HuH-7 (cell line): Measurements from ENCODE around the gene POGK.
A peak's percentile ranks its signal among the peaks of the same experiment; 100 is the strongest.
"Not testable (repeated sequence)": the region's sequence is repeated elsewhere in the genome, so short reads cannot be mapped to it uniquely, and the experiment has no call there.

Experiments
- DNase-seq: peaks from one replicate; pipeline ENCODE4 v3.0.0; 2011; ENCODE audit warnings: low spot score

POGK gene

GRCh38 chr1:166838766-166839599 lies at the start of gene POGK:
Gene POGK, plus strand, starts transcription at chr1:166839475. Its CDS starts 1,482 bp downstream, at chr1:166840957.
- peak; percentile 85 for DNase-seq

GRCh38 chr1:166796620-166797236 lies 42.5 kb upstream of the POGK start:
- DNase-seq: no peak

- no peak for DNase-seq
Measured at GRCh38 chr1:166808952-166809351, 30.3 kb upstream of the POGK start.

GRCh38 chr1:166811691-166812090 lies 27.6 kb upstream of the POGK start:
- DNase-seq: no peak

- DNase-seq: no peak
Measured at GRCh38 chr1:166813508-166814223, 25.6 kb upstream of the POGK start.

- no peak for DNase-seq
Measured at GRCh38 chr1:166814611-166815010, 24.7 kb upstream of the POGK start.

- DNase-seq: no peak
Measured at GRCh38 chr1:166819974-166820373, 19.3 kb upstream of the POGK start.

GRCh38 chr1:166822385-166822784 lies 16.9 kb upstream of the POGK start:
- DNase-seq: no peak

- DNase-seq: no peak
Measured at GRCh38 chr1:166827426-166827825, 11.8 kb upstream of the POGK start.

GRCh38 chr1:166829762-166830161 lies 9.5 kb upstream of the POGK start:
- DNase-seq: not testable (repeated sequence)

GRCh38 chr1:166836733-166837132 lies 2.5 kb upstream of the POGK start:
- no peak for DNase-seq

- DNase-seq: peak; percentile 31
Measured at GRCh38 chr1:166839600-166840308, 479 bp downstream of the POGK start.

GRCh38 chr1:166840309-166841274 lies 1.3 kb downstream of the POGK start:
- peak; percentile 17 for DNase-seq

- no peak for DNase-seq
Measured at GRCh38 chr1:166843322-166843721, 4.0 kb downstream of the POGK start.

GRCh38 chr1:166843769-166844596 lies 4.7 kb downstream of the POGK start:
- no peak for DNase-seq

GRCh38 chr1:166844791-166845190 lies 5.5 kb downstream of the POGK start:
- no peak for DNase-seq

GRCh38 chr1:166848193-166848592 lies 8.9 kb downstream of the POGK start:
- no peak for DNase-seq

- no peak for DNase-seq
Measured at GRCh38 chr1:166849135-166849534, 9.9 kb downstream of the POGK start.

GRCh38 chr1:166852918-166853317 lies 13.6 kb downstream of the POGK start:
- DNase-seq: no peak

GRCh38 chr1:166855558-166855957 lies 16.3 kb downstream of the POGK start:
- DNase-seq: no peak
